WTC11 (cell line): ENCODE results near the gene VPREB3.

Experiments used
- CREB1 ChIP-seq: sonication (generic); formaldehyde crosslinking; IDR thresholded peaks from 2 replicates; pipeline ENCODE4 v1.8.0; 2023; ENCODE audit warnings: mild to moderate bottlenecking, missing genetic modification reagents
- CTCF ChIP-seq: fragments of 200-600 bp; IDR thresholded peaks from 2 replicates; pipeline ENCODE4 v1.8.0; 2022; ENCODE audit warnings: antibody characterized with exemption
- E2F5 ChIP-seq: sonication (generic); formaldehyde crosslinking; IDR thresholded peaks from 2 replicates; pipeline ENCODE4 v1.8.1; 2022; ENCODE audit warnings: mild to moderate bottlenecking, moderate library complexity, missing genetic modification reagents
- HMGXB4 ChIP-seq: sonication (generic); formaldehyde crosslinking; IDR thresholded peaks from 2 replicates; pipeline ENCODE4 v1.8.1; 2023; ENCODE audit warnings: mild to moderate bottlenecking, moderate library complexity, missing genetic modification reagents
- NR1H2 ChIP-seq: sonication (generic); formaldehyde crosslinking; IDR thresholded peaks from 2 replicates; pipeline ENCODE4 v1.9.0; 2021; ENCODE audit warnings: mild to moderate bottlenecking, moderate library complexity, missing genetic modification reagents
- SOX15 ChIP-seq: fragments of 250-450 bp; sonication (Bioruptor Pico); IDR thresholded peaks from 2 replicates; pipeline ENCODE4 v1.9.0; 2021; ENCODE audit warnings: mild to moderate bottlenecking
- ZBTB43 ChIP-seq: sonication (generic); formaldehyde crosslinking; IDR thresholded peaks from 2 replicates; pipeline ENCODE4 v1.8.1; 2023; ENCODE audit warnings: mild to moderate bottlenecking, missing genetic modification reagents
- ZNF416 ChIP-seq: fragments of 250-450 bp; sonication (Bioruptor Pico); IDR thresholded peaks from 2 replicates; pipeline ENCODE4 v1.9.0; 2021; ENCODE audit warnings: mild to moderate bottlenecking, inconsistent platforms
- TF ChIP-seq, protein P1 (sequence below): sonication (generic); formaldehyde crosslinking; conservative IDR thresholded peaks from 2 replicates; pipeline ENCODE4 v1.8.1; 2022; ENCODE audit warnings: mild to moderate bottlenecking, missing genetic modification reagents
- TF ChIP-seq, protein P2 (sequence below): sonication (generic); formaldehyde crosslinking; IDR thresholded peaks from 2 replicates; pipeline ENCODE4 v1.8.0; 2022; ENCODE audit warnings: mild to moderate bottlenecking, missing genetic modification reagents
- TF ChIP-seq, protein P3 (sequence below): sonication (generic); formaldehyde crosslinking; IDR thresholded peaks from 2 replicates; pipeline ENCODE4 v1.8.1; 2022; ENCODE audit warnings: missing genetic modification reagents, borderline replicate concordance
- TF ChIP-seq, protein P4 (sequence below): sonication (generic); formaldehyde crosslinking; IDR thresholded peaks from 2 replicates; pipeline ENCODE4 v1.8.0; 2022; ENCODE audit warnings: mild to moderate bottlenecking, missing genetic modification reagents

DNA sequence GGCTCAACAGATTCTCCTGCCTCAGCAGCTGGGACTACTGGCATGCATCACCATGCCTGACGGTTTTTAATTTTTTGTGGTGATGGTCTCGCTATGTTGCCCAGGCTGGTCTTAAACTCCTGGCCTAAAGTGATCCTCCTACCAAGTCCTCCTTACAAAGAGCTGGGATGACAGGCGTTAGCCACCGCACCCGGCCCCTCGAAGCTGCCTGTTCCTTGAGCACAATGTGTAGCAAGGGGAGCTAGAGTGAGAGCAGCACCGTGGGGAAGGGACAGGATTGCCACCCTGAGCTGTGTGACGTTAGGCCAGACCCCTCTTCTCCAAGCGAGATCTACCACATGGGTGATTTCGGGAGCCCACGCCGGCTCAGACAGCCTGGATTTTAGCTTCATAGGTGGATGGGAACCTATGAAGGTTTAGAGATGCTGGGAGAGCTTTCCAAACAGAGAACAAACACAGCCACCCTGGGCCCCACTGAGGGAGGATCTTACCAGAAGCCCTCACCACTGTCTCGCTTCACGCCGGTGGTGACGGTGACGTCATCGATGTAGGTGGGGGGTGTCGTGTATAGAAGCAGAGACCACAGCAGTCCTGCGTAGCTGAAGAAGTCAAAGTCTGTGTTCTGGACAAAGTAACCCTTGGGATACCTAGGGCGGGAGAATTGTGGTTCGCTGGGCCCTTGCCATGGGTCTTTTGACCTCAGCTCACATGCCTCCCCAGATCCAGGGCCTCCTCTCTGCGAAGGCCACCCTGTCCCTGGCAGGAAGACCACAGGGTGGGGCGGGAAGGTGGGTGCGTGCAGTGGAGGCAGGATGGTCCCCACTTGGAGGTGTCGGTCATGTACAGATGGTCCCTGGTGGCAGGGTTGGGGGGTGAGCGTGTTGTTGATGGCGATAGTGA is 40.3 kb downstream of the VPREB3 start:
- TF ChIP-seq CTCF (no peak), ZBTB43 (CRISPR knock-in tag) (no peak), CREB1 (CRISPR knock-in tag) (no peak), ZNF416 (CRISPR knock-in tag) (no peak), NR1H2 (CRISPR knock-in tag) (no peak), E2F5 (CRISPR knock-in tag) (no peak), SOX15 (CRISPR knock-in tag) (no peak), HMGXB4 (no peak)
- TF ChIP-seq, protein P1, sequence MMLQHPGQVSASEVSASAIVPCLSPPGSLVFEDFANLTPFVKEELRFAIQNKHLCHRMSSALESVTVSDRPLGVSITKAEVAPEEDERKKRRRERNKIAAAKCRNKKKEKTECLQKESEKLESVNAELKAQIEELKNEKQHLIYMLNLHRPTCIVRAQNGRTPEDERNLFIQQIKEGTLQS (CRISPR knock-in tag), result no peak
- TF ChIP-seq, protein P2, sequence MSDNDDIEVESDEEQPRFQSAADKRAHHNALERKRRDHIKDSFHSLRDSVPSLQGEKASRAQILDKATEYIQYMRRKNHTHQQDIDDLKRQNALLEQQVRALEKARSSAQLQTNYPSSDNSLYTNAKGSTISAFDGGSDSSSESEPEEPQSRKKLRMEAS (CRISPR knock-in tag), result no peak
- TF ChIP-seq, protein P3, sequence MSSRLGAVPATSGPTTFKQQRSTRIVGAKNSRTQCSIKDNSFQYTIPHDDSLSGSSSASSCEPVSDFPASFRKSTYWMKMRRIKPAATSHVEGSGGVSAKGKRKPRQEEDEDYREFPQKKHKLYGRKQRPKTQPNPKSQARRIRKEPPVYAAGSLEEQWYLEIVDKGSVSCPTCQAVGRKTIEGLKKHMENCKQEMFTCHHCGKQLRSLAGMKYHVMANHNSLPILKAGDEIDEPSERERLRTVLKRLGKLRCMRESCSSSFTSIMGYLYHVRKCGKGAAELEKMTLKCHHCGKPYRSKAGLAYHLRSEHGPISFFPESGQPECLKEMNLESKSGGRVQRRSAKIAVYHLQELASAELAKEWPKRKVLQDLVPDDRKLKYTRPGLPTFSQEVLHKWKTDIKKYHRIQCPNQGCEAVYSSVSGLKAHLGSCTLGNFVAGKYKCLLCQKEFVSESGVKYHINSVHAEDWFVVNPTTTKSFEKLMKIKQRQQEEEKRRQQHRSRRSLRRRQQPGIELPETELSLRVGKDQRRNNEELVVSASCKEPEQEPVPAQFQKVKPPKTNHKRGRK, result no peak
- TF ChIP-seq, protein P4, sequence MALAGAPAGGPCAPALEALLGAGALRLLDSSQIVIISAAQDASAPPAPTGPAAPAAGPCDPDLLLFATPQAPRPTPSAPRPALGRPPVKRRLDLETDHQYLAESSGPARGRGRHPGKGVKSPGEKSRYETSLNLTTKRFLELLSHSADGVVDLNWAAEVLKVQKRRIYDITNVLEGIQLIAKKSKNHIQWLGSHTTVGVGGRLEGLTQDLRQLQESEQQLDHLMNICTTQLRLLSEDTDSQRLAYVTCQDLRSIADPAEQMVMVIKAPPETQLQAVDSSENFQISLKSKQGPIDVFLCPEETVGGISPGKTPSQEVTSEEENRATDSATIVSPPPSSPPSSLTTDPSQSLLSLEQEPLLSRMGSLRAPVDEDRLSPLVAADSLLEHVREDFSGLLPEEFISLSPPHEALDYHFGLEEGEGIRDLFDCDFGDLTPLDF (CRISPR knock-in tag), result no peak
